GM21529 (cell line): ENCODE measurements around the gene INPP5F.
A peak's percentile ranks its signal among the peaks of the same experiment; 100 is the strongest.
"Not testable (repeated sequence)": the region's sequence is repeated elsewhere in the genome, so short reads cannot be mapped to it uniquely, and the experiment has no call there.

Experiments
- ATAC-seq: cut with Tn5 transposase; IDR thresholded peaks from one replicate; pipeline ENCODE4 v1.9.1; 2021; ENCODE audit not compliant: unreplicated experiment

Gene INPP5F

DNA sequence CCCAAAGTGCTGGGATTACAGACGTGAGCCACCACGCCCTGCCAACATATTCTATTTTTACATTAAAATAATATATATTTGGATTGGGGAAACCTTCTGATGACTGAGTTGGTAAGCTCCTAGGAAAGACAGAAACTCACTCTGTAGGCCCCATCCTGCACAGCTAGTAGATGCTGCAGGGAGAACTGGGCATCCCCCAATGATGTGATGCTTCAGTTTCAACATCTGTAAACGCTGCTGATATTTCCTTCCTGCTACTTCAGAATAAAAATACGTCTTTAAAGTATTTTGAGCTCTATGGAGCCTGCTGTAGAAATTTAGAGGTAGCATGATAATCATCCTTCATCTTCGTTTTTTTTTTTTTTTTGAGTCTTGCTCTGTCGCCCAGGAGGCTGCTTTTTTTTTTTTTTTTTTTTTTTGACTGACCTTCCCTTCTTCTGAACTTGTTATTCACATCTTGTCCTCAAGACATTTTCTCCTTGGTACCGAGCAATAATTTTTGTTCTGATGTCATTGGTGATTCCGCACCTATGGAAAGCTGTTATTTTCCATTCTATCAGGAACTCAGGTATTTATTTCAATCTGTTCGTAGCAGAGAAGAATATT lies 21.8 kb upstream of the INPP5F start:
- ATAC-seq = peak; percentile 0

DNA sequence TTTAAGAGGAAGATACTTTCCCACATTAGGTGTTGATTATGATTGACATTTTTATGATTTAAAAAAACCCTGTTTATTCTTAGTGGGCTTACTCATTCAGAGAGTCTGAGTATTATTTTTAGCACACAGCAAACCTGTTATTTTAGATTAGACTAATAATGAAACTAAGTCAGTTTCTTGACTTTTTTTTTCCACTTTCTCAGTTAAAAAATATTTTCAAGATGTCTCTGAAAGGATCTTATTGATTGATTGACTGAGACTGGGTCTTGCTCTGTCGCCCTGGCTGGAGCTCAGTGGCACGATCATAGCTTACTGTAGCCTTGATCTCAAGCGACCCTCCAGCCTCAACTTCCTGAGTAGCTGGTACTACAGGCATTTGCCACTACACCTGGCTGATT lies 20.4 kb upstream of the INPP5F start:
- ATAC-seq = peak; percentile 52

DNA sequence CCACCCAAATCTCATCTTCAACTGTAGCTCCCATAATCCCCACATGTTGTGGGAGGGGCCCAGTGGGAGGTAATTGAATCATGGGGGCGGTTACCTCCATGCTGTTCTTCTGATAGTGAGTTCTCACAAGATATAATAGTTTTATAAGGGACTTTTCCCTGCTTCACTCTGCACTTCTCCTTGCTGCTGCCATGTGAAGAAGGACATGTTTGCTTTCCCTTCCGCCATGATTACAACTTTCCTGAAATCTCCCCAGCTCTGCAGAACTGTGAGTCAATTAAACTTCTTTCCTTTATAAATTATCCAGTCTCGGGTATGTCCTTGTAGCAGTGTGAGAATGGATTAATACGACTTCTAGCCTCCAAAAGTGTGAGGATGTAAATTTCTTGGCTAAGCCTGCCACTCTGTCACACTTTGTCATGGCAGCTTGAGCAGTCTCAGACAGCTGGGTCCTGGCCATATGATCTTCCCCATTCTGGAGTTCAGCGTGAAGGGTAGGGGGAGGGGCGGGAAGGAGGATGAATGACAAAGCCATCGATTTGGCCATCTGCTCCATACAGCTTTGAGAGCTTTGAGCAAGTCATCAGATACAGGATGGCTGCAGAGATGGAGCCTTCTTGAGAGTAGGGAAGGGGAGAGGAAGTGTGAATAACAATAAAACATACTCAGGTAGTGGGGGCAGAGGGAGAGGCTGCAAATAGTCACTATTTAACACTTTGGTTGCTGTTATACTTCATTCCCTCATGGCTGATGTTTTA lies 19.1 kb upstream of the INPP5F start:
- no peak for ATAC-seq

DNA sequence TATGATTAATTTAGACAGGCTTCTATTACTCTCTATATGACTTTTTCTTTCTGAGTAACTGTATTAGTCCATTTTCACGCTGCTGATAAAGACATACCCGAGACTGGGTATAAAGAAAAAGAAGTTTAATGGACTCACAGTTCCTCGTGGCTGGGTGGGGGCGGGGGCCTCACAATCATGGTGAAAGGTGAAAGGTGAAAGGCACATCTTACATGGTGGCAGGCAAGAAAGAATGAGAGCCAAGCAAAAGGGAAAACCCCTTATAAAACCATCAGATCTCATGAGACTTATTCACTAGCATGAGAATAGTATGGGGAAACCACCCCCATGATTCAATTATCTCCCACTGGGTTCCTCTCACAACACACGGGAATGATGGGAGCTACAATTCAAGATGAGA lies 18.5 kb upstream of the INPP5F start:
- not testable (repeated sequence) for ATAC-seq

DNA sequence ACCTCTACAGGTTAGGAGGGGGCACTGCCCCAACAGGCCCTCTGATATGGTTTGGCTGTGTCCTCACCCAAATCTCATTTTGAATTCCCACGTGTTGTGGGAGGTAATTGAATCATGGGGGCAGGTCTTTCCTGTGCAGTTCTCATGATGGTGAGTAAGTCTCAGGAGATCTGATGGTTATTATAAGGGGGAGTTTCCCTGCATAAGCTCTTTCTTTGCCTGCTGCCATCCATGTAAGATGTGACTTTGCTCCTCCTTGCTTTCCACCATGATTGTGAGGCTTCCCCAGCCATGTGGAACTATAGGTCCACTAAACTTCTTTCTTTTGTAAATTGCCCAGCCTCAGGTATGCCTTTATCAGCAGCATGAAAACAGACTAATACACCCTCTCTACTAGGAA lies 14.9 kb upstream of the INPP5F start:
- ATAC-seq = not testable (repeated sequence)

DNA sequence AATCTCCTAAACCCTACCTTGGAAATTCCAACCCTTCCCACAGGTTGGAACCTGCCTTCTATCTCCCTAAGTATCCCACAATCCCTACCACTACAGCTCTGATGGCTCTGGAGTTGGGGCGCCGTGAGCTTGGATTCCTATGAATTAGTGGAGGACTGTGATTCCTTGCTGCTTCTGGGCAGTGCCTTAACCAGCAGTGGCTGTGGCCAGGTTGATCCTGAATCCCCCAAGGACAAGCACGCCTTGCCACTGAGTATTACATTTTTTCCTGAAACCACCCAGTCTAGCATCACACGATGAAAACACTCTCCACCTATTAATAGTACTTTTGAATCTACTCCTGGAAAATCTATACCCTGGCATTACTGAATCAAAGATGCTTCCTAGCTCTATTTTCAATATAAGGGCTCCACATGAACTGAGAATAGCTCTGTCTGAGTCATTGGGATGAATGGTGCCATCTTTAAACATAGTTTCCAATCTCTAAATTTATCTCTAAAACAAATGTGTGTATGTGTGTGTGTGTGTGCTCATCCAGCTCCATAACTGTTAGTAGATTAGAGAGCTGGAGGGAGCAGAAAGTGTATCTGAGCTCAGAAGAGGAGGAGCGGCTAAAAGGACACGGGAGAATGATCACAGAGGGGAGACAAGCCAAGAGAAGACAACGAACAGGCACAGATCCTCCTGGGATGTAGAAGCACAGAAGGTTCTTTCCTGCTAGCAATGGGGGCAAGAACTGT lies 11.9 kb upstream of the INPP5F start:
- no peak for ATAC-seq

DNA sequence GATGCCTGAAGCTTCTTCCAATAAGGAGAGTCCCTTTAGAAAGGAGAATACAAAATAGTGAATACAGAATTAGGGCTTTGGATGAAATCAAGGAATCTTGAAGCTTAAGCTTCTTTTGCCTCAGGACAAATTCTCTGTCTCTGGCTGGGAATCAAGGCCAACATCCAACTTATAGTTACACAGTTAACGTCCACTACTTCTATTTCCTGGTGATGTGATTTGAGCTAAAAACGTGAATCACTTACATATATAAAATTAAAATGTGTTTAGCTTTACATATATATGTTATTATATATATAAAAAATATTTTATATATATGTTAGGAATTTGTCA lies 11.4 kb upstream of the INPP5F start:
- ATAC-seq = no peak

DNA sequence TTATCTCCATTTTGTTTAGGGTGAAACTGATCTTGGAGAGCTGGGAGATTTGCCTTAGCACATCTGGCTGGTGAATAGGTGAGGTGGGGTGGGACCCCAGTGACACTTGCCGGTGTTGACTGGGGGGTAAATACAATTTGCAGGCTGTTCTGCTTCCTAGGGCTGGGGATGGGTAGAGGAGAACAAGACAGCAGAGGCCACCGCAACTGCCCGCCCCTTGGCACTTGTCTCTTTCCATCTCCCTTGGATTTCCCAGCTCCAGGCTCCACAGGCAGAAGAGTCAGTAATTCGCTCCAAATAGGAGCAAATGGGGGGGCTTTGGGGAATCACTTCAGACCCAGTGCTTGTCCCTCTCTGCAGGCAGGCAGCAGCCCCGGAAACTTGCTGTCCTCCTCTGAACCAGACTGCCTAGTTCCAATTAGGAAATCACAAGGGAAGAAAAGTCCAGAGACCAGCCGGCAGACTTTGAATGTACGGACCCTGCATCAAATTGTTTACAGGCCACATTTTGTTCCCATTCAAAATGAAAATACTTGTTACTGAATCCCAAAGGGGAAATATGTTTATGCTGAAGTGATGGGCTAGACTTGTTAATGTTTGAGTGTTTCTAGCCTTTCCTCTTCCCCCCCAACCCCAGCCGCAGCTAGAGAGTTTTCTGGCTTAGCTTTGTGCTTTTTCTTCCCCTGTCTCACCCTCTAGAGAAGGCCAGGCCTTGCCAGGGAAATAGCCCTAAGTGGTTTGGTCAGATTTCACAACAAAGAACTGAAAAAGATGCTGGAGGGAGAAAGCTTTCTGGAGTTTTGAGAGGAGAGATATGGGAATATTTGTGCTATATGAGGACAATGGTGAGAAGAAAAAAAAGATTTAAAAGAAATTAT lies 10.0 kb upstream of the INPP5F start:
- no peak for ATAC-seq

DNA sequence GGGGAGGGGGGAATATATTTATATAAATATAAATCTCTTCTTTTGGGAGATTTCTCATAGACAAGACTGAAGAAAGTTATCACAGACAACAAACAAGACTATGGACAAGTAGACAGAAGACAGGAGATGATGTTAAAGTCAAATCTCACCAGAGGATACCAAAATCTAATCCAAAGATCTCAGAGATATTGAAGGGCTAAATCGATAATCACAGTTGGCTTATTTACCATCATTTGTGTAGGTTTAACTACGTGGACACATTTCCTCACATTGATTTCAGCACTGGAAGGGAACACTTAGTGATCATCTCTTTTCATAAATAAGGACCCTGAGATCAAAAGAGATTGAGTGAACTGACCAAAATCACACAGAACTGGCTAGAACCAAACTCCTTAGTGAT lies 2.7 kb upstream of the INPP5F start:
- no peak for ATAC-seq

DNA sequence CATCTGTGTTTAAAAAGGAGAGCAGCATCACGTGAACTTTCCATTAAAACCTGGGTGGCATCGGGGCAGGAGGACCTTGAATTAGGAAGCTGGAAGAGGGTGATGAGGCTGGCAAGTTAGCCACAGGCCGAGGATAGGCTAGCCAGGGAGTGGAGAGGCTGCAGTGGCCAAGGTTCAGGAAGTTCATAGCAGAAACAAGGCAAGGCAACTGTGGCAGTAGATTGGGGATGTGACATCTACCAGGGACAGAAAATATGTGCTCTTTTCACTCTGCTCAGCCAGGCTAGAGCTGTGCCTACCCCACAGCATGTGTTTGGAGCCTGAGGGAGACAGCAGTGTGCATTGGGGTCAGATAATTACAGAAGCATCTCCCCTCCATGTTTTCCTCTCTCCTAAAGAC lies 2.2 kb upstream of the INPP5F start:
- no peak for ATAC-seq

DNA sequence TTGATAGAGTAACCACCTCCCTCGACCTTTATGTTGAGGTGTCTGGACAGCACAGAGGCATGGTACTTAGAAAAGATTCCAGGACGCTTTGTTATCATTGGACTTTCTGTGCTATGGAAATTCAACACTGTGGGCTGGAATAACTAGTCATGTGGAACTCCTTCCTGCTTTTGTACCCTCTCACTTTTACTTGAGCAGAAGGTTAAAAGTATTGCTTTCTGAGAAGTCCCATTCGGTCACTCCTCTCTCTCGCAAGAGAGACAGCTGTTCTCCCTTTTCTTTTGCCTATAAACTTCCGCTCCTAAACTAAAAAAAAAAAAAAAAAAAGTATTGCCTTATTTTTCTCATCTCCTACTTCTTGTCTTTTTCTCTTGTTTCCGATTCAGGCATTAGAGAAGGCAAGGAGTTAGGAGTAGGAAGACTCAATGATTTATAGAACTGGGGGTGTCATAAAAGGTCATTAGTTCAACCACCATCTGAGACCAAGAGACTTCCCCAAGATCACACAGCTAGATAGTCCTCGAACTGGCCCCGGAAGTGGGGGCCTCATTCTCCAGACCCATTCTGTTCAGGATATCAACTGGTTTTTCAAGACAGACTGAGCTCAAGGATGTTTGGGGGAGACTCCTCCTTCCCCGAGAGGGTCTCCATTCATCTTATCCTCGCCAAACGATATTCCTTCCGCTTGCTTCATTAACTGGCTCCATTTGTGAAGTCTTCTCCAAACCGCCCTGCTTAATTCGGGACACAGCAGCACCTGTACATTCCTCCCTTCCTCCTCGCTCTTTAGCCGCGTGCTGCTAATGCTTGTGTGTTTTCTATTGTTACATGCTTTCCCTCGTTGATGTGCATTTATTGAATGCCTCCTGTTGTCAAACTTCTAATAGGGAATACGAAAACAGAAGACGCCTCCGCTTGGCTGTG lies 995 bp upstream of the INPP5F start:
- peak; percentile 20 for ATAC-seq

DNA sequence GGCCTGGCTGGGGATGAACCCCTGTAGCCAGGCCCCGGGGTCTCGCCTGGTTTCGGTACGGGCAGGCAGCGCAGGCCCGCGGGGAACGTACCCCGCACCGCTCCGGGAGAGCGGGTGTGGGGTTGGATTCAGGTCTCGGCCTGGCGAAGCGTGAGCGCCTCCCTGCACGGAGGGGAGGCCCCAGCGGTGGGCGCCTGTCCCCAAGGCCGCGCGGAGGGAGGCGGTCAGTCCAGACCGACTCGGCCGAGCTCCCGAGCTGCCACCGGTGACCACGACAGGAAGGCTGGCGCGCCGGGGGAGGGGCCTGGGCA lies 378 bp upstream of the INPP5F start:
- no peak for ATAC-seq

DNA sequence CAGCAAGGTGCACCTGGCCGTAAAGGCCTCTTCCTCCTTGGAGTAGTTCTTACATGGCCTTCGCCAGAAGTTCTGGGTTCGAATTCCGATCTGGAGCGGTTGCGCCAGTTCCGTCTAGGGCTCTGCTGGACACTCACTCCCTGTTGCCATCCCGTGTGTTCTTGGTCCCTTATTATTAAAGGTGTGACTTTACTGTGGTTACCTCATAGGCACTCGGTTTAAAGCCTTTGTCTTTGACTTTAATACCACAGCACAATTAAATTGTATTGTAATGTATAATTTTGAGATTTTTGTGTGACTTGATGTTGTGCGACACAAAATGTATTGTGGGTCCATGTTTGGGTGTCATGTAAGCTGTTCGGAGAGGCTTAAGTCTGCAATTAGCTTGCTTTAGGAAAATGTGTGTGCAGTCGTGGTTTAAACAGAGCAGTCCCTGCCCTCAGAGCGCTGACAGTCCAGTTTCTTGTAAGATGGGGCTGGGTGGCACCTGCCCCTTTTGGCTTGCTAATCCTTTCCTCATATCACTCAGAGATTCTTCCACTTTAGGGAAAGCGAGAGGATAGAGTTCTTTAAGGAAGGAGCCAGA lies 919 bp downstream of the INPP5F start:
- ATAC-seq = no peak

DNA sequence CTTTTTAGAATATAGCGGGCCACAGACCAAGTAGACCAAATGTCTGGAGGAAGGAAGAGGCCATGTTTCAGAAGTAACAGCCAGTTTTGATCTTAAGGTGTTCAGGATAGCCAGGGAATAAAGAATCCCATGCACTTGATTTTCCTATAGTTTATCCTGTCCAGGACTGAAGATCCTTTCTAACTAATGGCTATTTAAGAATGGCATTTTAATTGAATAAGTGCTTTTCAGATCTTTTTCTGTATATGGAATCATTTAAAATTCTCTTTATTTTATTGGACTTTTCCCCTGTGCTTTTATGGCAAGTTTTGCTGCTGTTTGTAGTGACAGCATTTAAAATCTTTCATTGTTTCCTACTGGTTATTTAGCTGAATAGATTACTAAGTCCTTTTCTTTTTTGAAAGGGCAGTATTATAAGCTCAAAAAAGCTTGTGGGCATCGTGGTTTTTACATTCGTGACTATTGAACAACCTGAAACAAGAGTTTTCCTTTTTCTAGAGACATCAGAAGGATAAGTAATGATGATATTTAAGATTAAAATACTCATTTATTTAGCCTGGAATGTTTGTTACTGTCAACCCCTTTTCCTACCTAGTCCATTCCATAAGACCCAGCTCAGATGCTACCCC lies 2.4 kb downstream of the INPP5F start:
- ATAC-seq = no peak

DNA sequence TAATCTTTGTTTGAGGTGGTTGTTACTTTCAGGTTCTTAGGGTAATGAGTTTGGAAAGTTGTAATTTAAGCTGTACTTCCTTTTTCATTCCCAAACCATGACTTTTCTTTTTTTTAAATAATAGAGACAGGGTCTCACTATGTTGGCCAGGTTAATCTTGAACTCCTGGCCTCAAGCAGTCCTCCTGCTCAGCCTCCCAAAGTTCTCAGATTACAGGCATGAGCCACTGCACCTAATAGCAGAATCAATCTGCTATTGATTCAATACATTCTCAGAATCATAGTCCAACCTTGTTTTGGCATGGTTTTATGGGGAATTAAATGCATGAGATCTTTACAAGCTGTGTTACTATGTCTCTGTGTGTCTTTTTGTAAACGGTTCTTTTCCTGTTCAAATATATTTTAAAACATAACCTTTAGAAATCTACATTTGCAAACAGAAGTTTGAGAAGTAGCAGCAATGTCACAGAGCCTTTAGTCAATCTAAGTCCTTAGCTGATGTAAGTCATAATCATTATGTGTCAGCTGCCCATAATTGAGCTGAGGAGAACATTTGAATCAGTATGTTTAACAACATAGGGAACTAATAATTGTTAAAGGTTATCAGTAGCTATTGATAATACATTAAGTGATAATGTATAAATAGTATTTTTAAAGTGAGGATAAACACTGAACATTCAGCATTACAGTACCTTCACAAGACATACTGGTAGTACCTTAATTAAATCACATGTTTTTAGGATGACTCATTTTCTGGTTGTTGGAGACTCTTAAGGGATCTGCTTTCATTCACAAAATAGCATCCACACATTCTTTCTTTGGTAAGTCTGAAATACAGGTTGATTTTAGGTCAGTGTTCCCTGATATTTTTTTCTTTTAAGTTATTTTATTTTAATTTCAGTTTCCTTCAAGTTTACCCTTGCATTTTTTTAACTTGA lies 8.8 kb downstream of the INPP5F start:
- ATAC-seq = no peak

DNA sequence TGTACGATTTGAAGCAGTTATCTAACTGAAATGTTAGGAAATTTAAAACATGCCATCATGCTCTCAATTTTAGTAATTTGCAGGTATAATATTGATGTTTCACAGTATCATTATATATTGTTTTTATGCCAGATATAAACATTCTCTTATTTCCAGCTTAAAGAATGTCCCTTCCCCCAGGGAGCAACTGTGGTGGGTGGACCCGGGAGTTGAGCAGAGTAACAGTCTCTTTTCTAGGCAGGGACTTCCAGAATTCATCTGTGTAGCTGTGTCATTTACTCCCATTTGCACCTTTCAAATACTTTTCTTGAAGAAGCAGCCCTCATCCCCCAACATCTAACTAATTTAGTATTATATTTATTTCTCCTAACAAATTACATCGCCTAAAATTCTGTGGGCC lies 9.6 kb downstream of the INPP5F start:
- ATAC-seq = no peak

DNA sequence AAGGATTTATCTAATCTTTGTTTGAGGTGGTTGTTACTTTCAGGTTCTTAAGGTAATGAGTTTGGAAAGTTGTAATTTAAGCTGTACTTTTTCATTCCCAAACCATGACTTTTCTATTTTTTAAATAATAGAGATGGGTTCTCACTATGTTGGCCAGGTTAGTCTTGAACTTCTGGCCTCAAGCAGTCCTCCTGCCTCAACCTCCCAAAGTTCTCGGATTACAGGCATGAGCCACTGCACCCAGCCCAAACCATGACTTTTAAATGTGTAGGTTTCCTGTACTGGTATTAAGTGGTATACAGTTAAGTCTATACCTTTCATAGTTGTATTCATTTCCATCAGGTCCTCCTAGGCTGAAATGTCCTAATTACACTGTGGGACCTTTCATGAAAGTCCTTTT lies 10.4 kb downstream of the INPP5F start:
- ATAC-seq = no peak

DNA sequence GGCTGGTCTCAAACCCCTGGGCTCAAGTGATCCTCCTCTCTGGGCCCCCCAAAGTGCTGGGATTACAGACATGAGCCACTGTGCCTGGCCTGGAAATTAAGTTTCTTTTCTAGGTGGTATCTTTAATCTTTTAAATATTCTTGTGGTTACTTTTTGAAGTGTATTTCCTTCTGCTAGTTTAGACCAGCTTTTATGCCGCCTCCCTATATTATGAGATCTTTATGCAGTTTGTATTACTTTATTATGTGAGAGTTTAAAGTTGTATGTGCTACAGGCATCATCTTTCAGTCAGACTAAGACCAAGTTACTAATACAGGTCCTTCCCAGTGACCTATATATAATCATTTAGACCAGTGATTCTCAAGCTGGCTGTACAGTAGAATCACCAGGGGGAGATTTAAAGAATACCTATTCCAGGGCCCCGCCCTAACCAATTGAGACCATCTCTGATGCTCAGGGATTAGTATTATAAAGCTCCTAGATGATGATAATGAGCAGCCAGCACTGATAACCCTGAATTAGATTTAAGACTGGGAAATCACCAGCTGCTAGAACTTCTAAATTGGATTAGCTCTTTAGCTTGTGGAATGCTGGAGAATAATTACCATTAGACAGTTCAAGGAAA lies 11.3 kb downstream of the INPP5F start:
- no peak for ATAC-seq
